Measurements from ENCODE around the gene NRXN3.

DNA sequence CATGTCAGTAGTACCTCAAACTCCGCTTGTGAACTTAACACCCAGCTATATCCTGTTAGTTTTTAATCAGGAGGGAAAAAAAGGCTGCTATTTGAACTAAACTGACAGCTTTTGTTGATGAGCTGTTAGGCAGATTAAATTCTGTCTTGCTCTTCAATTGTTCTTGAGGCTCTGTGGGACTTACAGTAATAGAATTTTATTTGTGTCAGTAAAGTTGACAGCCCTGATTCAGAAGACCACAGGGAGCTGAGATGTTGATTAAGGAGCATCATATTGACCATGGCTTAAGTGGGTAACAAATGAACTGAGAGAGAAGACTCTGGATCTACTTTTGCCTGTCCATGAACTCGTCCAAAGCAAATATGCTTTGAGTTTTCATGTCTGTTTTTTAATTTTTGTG lies 1418.2 kb downstream of the NRXN3 start:
- TF ChIP-seq, protein P1, sequence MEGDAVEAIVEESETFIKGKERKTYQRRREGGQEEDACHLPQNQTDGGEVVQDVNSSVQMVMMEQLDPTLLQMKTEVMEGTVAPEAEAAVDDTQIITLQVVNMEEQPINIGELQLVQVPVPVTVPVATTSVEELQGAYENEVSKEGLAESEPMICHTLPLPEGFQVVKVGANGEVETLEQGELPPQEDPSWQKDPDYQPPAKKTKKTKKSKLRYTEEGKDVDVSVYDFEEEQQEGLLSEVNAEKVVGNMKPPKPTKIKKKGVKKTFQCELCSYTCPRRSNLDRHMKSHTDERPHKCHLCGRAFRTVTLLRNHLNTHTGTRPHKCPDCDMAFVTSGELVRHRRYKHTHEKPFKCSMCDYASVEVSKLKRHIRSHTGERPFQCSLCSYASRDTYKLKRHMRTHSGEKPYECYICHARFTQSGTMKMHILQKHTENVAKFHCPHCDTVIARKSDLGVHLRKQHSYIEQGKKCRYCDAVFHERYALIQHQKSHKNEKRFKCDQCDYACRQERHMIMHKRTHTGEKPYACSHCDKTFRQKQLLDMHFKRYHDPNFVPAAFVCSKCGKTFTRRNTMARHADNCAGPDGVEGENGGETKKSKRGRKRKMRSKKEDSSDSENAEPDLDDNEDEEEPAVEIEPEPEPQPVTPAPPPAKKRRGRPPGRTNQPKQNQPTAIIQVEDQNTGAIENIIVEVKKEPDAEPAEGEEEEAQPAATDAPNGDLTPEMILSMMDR (IDR thresholded peaks at IDR 0.05; ENCODE audit: insufficient read depth, low read length, poor library complexity, severe bottlenecking), result no peak
- no peak for TF ChIP-seq EZH2phosphoT487 (conservative IDR thresholded peaks at IDR 0.05; ENCODE audit: low read length)
